Liver (tissue), 9 donors: ENCODE data around the gene SAMD14. TPM values are rescaled to one million over a fixed set of nuclear protein-coding genes. Genes with fewer than 3 reads are reported as not detected.

Experiments
- DNase-seq: peaks from one replicate; pipeline ENCODE4 v3.0.0-alpha.2; 2017; ENCODE audit warnings: low spot score
- H3K27ac ChIP-seq, 2 donors: one replicate each; pipeline ENCODE4 v1.7.0; 2013; ENCODE audit warnings: inconsistent platforms in 2 of 2, low read length in 2 of 2, control low read depth in 1 of 2, low read depth in 1 of 2, mild to moderate bottlenecking in 1 of 2
- H3K27me3 ChIP-seq, 4 donors: one replicate each; pipeline versions ENCODE4 v1.6.1 to v1.7.0; 2013; ENCODE audit warnings: low read length in 3 of 4, inconsistent platforms in 1 of 4, mild to moderate bottlenecking in 1 of 4, moderate library complexity in 1 of 4; ENCODE audit not compliant: control insufficient read depth in 4 of 4, insufficient read depth in 4 of 4
- H3K36me3 ChIP-seq, 4 donors: one replicate each; pipeline versions ENCODE4 v1.6.1 to v1.7.0; 2013; ENCODE audit warnings: low read length in 3 of 4, mild to moderate bottlenecking in 3 of 4, low read depth in 1 of 4, moderate library complexity in 1 of 4; ENCODE audit not compliant: control insufficient read depth in 4 of 4, insufficient read depth in 3 of 4
- H3K4me1 ChIP-seq, 4 donors: one replicate each; pipeline versions ENCODE4 v1.6.1 to v1.7.0; 2013; ENCODE audit warnings: low read length in 3 of 4, mild to moderate bottlenecking in 3 of 4, moderate library complexity in 1 of 4; ENCODE audit not compliant: control insufficient read depth in 4 of 4, insufficient read depth in 4 of 4
- H3K4me3 ChIP-seq, 3 donors: one replicate each; pipeline versions ENCODE4 v1.6.1 to v1.7.0; 2013; ENCODE audit warnings: low read length in 3 of 3, control low read depth in 1 of 3, low read depth in 1 of 3, mild to moderate bottlenecking in 1 of 3
- H3K9ac ChIP-seq, 2 donors: one replicate each; pipeline ENCODE4 v1.7.0; 2013; ENCODE audit warnings: low read length in 2 of 2, mild to moderate bottlenecking in 2 of 2, moderate library complexity in 2 of 2, control low read depth in 1 of 2, low read depth in 1 of 2
- H3K9me3 ChIP-seq, 4 donors: one replicate each; pipeline versions ENCODE4 v1.6.1 to v1.7.0; 2013; ENCODE audit warnings: low read length in 3 of 4; ENCODE audit not compliant: control insufficient read depth in 4 of 4
- EGR1 ChIP-seq, 2 donors: IDR thresholded peaks; 2 replicates each; pipeline ENCODE4 v1.6.1; 2016 to 2018; ENCODE audit warnings: antibody characterized with exemption in 2 of 2, low read depth in 2 of 2
- FOXA2 ChIP-seq: IDR thresholded peaks from 2 replicates; pipeline ENCODE4 v1.6.1; 2016; ENCODE audit warnings: antibody characterized with exemption
- HNF4G ChIP-seq: IDR thresholded peaks from 2 replicates; pipeline ENCODE4 v1.6.1; 2016; ENCODE audit warnings: antibody characterized with exemption
- MAX ChIP-seq: IDR thresholded peaks from 2 replicates; pipeline ENCODE4 v1.6.1; 2016; ENCODE audit warnings: antibody characterized with exemption
- NR2F2 ChIP-seq: IDR thresholded peaks from 2 replicates; pipeline ENCODE4 v1.6.1; 2016; ENCODE audit warnings: antibody characterized with exemption
- RAD21 ChIP-seq, 2 donors: IDR thresholded peaks; 2 replicates each; pipeline ENCODE4 v1.6.1; 2016; ENCODE audit warnings: antibody characterized with exemption in 2 of 2, mild to moderate bottlenecking in 2 of 2
- SP1 ChIP-seq: IDR thresholded peaks from 2 replicates; pipeline ENCODE4 v1.6.1; 2018; ENCODE audit warnings: antibody characterized with exemption, mild to moderate bottlenecking
- TAF1 ChIP-seq: conservative IDR thresholded peaks from 2 replicates; pipeline ENCODE4 v1.6.1; 2016; ENCODE audit warnings: antibody characterized with exemption, mild to moderate bottlenecking
- YY1 ChIP-seq: IDR thresholded peaks from 2 replicates; pipeline ENCODE4 v1.6.1; 2016; ENCODE audit warnings: antibody characterized with exemption, mild to moderate bottlenecking
- WGBS: extraction: QIAGEN DNeasy Blood & Tissue Kit; methylation state at CpG from one replicate; pipeline ENCODE4 v1.1.7; 2013; 5-methylcytosine and 5-hydroxymethylcytosine counted together
- polyA plus RNA-seq, 2 donors: library from polyadenylated mRNA; stranded (reverse) in 1 of 2; unstranded in 1 of 2; fragments of 200-250 nt in 1 of 2; fragments of >200 nt in 1 of 2; fragmentation: Nextera tagmentation in 1 of 2; extraction: Ambion mirVana in 1 of 2; gene quantifications; one replicate each; pipeline versions ENCODE4 v1.2.1 to v1.2.3, GENCODE V29; 2013 to 2015
- total RNA-seq, 2 donors: library from RNA; depleted of rRNA; stranded (reverse); fragments of >200 nt; gene quantifications; one replicate each; pipeline ENCODE4 v1.2.3, GENCODE V29; 2014
- TF ChIP-seq, protein P1 (sequence below): IDR thresholded peaks from 2 replicates; pipeline ENCODE4 v1.6.1; 2016; ENCODE audit warnings: antibody characterized with exemption
- TF ChIP-seq, protein P2 (sequence below): fragments of 150-350 bp; IDR thresholded peaks from 2 replicates; pipeline ENCODE4 v1.5.1; 2017; ENCODE audit warnings: improper control_type of control experiment, low read depth, low read length; ENCODE audit not compliant: missing input control
- TF ChIP-seq, protein P3 (sequence below): IDR thresholded peaks from 2 replicates; pipeline ENCODE4 v1.6.1; 2016; ENCODE audit warnings: antibody characterized with exemption, mild to moderate bottlenecking
- TF ChIP-seq, protein P4 (sequence below): IDR thresholded peaks from 2 replicates; pipeline ENCODE4 v1.6.1; 2016; ENCODE audit warnings: antibody characterized with exemption
- donor health status: healthy.
- donor health status: healthy.
- donor health status: healthy.
- donor health status: healthy.
- donor health status: healthy.

The SAMD14 gene
- total and polyA plus RNA-seq, 4 donors, result 0.50 to 0.84 (median 0.67) TPM; not detected in 1

DNA sequence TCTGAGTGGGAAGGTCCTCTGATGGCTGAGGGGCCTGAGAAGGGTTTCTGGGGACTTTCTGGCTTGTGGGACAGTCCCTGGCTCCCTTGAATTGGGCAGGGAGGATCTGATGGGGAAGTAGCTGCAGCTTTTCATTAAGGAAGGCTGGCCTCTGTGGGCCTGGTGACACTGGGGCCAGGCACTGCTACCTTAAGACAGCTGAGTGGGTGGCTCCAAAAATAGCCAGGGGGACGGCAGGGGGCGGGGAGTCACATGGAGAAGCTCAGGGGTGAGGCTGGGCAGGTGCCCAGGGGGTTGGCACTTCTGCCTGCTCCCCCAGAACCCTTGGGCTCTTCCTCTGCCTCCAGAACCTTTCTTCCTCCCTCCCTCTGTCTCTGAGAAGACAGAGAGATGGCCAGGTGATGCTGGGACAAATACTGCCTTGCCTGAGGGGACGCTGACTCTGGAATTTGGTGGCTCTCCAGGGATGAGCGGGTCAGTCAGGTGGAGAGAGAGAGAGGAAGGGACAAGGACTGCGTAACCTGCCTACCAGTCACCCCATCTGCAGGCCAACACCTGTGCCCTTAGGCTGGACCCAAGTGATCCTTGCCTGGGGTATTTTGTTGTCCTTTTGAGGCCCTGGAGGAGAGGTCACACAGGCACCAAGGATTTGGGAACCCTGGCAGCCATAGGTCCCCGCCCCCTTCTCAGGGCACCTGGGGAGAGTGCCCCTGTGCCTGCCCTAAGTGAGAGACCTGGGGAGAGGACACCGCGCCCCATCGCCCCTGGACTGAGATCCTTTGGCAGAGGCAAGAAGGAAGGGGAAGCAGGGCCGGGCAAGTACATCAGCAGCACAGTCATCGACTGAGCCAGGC lies 34.1 kb upstream of the SAMD14 start:
- no peak overlapping the region for H3K9ac ChIP-seq
- DNase-seq, result no peak
- no peak overlapping the region for H3K27ac ChIP-seq
- peaks cover 0 to 11% (median 8%) of the 10 kb centered on the region in 4 donors for H3K4me1 ChIP-seq
- no peak overlapping the region for H3K4me3 ChIP-seq
- 75% methylated on average over 11 of the region's 11 CpGs for WGBS
- no peaks in the 10 kb centered on the region for H3K27me3 ChIP-seq
- no peaks in the 10 kb centered on the region for H3K9me3 ChIP-seq
- no peak for TF ChIP-seq HNF4G
- TF ChIP-seq EGR1 (IDR thresholded peaks at IDR 0.05; ENCODE audit: low read depth in 2 of 2), result no peak
- no peak for TF ChIP-seq SP1
- TF ChIP-seq, protein P1, sequence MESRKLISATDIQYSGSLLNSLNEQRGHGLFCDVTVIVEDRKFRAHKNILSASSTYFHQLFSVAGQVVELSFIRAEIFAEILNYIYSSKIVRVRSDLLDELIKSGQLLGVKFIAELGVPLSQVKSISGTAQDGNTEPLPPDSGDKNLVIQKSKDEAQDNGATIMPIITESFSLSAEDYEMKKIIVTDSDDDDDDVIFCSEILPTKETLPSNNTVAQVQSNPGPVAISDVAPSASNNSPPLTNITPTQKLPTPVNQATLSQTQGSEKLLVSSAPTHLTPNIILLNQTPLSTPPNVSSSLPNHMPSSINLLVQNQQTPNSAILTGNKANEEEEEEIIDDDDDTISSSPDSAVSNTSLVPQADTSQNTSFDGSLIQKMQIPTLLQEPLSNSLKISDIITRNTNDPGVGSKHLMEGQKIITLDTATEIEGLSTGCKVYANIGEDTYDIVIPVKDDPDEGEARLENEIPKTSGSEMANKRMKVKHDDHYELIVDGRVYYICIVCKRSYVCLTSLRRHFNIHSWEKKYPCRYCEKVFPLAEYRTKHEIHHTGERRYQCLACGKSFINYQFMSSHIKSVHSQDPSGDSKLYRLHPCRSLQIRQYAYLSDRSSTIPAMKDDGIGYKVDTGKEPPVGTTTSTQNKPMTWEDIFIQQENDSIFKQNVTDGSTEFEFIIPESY, result no peak
- TF ChIP-seq, protein P2, sequence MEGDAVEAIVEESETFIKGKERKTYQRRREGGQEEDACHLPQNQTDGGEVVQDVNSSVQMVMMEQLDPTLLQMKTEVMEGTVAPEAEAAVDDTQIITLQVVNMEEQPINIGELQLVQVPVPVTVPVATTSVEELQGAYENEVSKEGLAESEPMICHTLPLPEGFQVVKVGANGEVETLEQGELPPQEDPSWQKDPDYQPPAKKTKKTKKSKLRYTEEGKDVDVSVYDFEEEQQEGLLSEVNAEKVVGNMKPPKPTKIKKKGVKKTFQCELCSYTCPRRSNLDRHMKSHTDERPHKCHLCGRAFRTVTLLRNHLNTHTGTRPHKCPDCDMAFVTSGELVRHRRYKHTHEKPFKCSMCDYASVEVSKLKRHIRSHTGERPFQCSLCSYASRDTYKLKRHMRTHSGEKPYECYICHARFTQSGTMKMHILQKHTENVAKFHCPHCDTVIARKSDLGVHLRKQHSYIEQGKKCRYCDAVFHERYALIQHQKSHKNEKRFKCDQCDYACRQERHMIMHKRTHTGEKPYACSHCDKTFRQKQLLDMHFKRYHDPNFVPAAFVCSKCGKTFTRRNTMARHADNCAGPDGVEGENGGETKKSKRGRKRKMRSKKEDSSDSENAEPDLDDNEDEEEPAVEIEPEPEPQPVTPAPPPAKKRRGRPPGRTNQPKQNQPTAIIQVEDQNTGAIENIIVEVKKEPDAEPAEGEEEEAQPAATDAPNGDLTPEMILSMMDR, result no peak
- H3K36me3 ChIP-seq, result no peaks in the 10 kb centered on the region

GRCh38 chr17:50162466-50163254 lies 32.7 kb upstream of the SAMD14 start:
- no peak for DNase-seq
- no peak overlapping the region for H3K9ac ChIP-seq
- TF ChIP-seq, protein P3, sequence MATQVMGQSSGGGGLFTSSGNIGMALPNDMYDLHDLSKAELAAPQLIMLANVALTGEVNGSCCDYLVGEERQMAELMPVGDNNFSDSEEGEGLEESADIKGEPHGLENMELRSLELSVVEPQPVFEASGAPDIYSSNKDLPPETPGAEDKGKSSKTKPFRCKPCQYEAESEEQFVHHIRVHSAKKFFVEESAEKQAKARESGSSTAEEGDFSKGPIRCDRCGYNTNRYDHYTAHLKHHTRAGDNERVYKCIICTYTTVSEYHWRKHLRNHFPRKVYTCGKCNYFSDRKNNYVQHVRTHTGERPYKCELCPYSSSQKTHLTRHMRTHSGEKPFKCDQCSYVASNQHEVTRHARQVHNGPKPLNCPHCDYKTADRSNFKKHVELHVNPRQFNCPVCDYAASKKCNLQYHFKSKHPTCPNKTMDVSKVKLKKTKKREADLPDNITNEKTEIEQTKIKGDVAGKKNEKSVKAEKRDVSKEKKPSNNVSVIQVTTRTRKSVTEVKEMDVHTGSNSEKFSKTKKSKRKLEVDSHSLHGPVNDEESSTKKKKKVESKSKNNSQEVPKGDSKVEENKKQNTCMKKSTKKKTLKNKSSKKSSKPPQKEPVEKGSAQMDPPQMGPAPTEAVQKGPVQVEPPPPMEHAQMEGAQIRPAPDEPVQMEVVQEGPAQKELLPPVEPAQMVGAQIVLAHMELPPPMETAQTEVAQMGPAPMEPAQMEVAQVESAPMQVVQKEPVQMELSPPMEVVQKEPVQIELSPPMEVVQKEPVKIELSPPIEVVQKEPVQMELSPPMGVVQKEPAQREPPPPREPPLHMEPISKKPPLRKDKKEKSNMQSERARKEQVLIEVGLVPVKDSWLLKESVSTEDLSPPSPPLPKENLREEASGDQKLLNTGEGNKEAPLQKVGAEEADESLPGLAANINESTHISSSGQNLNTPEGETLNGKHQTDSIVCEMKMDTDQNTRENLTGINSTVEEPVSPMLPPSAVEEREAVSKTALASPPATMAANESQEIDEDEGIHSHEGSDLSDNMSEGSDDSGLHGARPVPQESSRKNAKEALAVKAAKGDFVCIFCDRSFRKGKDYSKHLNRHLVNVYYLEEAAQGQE, result no peak
- TF ChIP-seq MAX (no peak), NR2F2 (no peak), YY1 (no peak), RAD21 (IDR thresholded peaks at IDR 0.05) (no peak), EGR1 (IDR thresholded peaks at IDR 0.05; ENCODE audit: low read depth in 2 of 2) (no peak), SP1 (no peak), TAF1 (no peak), FOXA2 (no peak)
- TF ChIP-seq, protein P1, result no peak
- TF ChIP-seq, protein P4, sequence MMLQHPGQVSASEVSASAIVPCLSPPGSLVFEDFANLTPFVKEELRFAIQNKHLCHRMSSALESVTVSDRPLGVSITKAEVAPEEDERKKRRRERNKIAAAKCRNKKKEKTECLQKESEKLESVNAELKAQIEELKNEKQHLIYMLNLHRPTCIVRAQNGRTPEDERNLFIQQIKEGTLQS, result no peak
- TF ChIP-seq, protein P2, result no peak

More at GRCh38 chr17:50162466-50163254, 32.7 kb upstream of the SAMD14 start:
- WGBS, result 69% methylated on average over 8 of the region's 8 CpGs
- no peaks in the 10 kb centered on the region for H3K36me3 ChIP-seq
- no peaks in the 10 kb centered on the region for H3K27me3 ChIP-seq
- H3K4me1 ChIP-seq, result peaks cover 0 to 11% (median 8%) of the 10 kb centered on the region in 4 donors
- H3K27ac ChIP-seq, result no peak overlapping the region
- no peaks in the 10 kb centered on the region for H3K9me3 ChIP-seq
- H3K4me3 ChIP-seq, result no peak overlapping the region
